ENCODE data around the gene DNAJC15.

The DNAJC15 gene

GRCh38 chr13:43086181-43086580 is 62.8 kb downstream of the DNAJC15 start:
- no peak for DNase-seq (ENCODE audit: low read depth)

GRCh38 chr13:43088093-43088511 is 64.7 kb downstream of the DNAJC15 start:
- no peak for DNase-seq (ENCODE audit: low read depth)

GRCh38 chr13:43089912-43090498 is 66.6 kb downstream of the DNAJC15 start:
- no peak for DNase-seq (ENCODE audit: low read depth)

- no peak for DNase-seq (ENCODE audit: low read depth)
Observed at GRCh38 chr13:43094901-43095300, 71.5 kb downstream of the DNAJC15 start.

- DNase-seq (ENCODE audit: low read depth) = no peak
Observed at GRCh38 chr13:43095771-43096719, 72.7 kb downstream of the DNAJC15 start.

GRCh38 chr13:43100667-43101066 is 77.3 kb downstream of the DNAJC15 start:
- no peak for DNase-seq (ENCODE audit: low read depth)

- no peak for DNase-seq (ENCODE audit: low read depth)
Observed at GRCh38 chr13:43102304-43102703, 78.9 kb downstream of the DNAJC15 start.

GRCh38 chr13:43107780-43108179 is 84.4 kb downstream of the DNAJC15 start:
- DNase-seq (ENCODE audit: low read depth) = no peak

GRCh38 chr13:43110036-43110435 is 86.7 kb downstream of the DNAJC15 start:
- DNase-seq (ENCODE audit: low read depth) = no peak

- DNase-seq (ENCODE audit: low read depth) = no peak
Observed at GRCh38 chr13:43110658-43111057, 87.3 kb downstream of the DNAJC15 start.

- DNase-seq (ENCODE audit: low read depth) = no peak
Observed at GRCh38 chr13:43111559-43112400, 88.4 kb downstream of the DNAJC15 start.

- DNase-seq (ENCODE audit: low read depth) = no peak
Observed at GRCh38 chr13:43113603-43114002, 90.2 kb downstream of the DNAJC15 start.

GRCh38 chr13:43114504-43114903 is 91.1 kb downstream of the DNAJC15 start:
- no peak for DNase-seq (ENCODE audit: low read depth)

GRCh38 chr13:43115141-43115540 is 91.8 kb downstream of the DNAJC15 start:
- DNase-seq (ENCODE audit: low read depth) = no peak

GRCh38 chr13:43116242-43116641 is 92.9 kb downstream of the DNAJC15 start:
- DNase-seq (ENCODE audit: low read depth) = no peak

- no peak for DNase-seq (ENCODE audit: low read depth)
Observed at GRCh38 chr13:43118521-43118920, 95.1 kb downstream of the DNAJC15 start.

- no peak for DNase-seq (ENCODE audit: low read depth)
Observed at GRCh38 chr13:43119206-43119605, 95.8 kb downstream of the DNAJC15 start.

GRCh38 chr13:43122791-43123190 is 99.4 kb downstream of the DNAJC15 start:
- DNase-seq (ENCODE audit: low read depth) = no peak

- no peak for DNase-seq (ENCODE audit: low read depth)
Observed at GRCh38 chr13:43123856-43124255, 100.5 kb downstream of the DNAJC15 start.

GRCh38 chr13:43124490-43124889 is 101.1 kb downstream of the DNAJC15 start:
- no peak for DNase-seq (ENCODE audit: low read depth)

GRCh38 chr13:43126420-43126819 is 103.0 kb downstream of the DNAJC15 start:
- no peak for DNase-seq (ENCODE audit: low read depth)

- no peak for DNase-seq (ENCODE audit: low read depth)
Observed at GRCh38 chr13:43127103-43127798, 103.9 kb downstream of the DNAJC15 start.
